ENCODE data around the gene SH3RF3.

DNA sequence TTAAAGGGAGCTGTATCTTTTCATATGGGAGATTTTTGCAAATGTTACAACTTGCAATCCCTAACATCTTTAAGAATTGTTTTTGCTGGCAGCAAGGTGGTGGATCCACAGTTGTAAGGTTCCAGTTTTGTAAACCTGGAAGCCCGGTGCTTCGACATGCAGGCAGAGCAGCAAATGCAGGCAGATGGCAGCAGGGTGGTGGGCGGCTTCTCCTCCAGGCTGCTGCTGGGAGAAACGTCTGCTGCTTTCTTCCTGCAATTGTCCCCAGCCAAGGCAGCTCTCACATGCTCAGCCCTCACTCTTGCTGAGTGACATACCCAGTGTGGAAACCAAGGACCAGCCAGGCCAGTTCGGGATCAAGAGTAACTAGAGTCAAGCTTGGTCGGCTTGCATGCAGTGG is 318.8 kb downstream of the SH3RF3 start:
- TF ChIP-seq, protein P1, sequence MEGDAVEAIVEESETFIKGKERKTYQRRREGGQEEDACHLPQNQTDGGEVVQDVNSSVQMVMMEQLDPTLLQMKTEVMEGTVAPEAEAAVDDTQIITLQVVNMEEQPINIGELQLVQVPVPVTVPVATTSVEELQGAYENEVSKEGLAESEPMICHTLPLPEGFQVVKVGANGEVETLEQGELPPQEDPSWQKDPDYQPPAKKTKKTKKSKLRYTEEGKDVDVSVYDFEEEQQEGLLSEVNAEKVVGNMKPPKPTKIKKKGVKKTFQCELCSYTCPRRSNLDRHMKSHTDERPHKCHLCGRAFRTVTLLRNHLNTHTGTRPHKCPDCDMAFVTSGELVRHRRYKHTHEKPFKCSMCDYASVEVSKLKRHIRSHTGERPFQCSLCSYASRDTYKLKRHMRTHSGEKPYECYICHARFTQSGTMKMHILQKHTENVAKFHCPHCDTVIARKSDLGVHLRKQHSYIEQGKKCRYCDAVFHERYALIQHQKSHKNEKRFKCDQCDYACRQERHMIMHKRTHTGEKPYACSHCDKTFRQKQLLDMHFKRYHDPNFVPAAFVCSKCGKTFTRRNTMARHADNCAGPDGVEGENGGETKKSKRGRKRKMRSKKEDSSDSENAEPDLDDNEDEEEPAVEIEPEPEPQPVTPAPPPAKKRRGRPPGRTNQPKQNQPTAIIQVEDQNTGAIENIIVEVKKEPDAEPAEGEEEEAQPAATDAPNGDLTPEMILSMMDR (IDR thresholded peaks at IDR 0.05), result no peak
- no peak for TF ChIP-seq POLR2A (IDR thresholded peaks at IDR 0.05)
